Endothelial cell of umbilical vein (primary cell): ENCODE data around the gene SIAH2.

Experiments
- EZH2 ChIP-seq: IDR thresholded peaks from 2 replicates; pipeline ENCODE4 v1.6.1; 2012; ENCODE audit warnings: borderline replicate concordance, low read depth, mild to moderate bottlenecking, moderate library complexity, low read length, inconsistent platforms; ENCODE audit not compliant: severe bottlenecking
- FOS ChIP-seq: IDR thresholded peaks from 2 replicates; pipeline ENCODE4 v1.6.1; 2011; ENCODE audit warnings: mild to moderate bottlenecking, low read length, moderate library complexity, borderline replicate concordance; ENCODE audit not compliant: insufficient read depth
- GATA2 ChIP-seq: IDR thresholded peaks from 2 replicates; pipeline ENCODE4 v1.7.0; 2011; ENCODE audit warnings: low read depth, mild to moderate bottlenecking, moderate library complexity, mixed read lengths, low read length; ENCODE audit not compliant: insufficient read length, insufficient read depth
- JUN ChIP-seq: IDR thresholded peaks from 2 replicates; pipeline ENCODE4 v1.6.1; 2011; ENCODE audit warnings: borderline replicate concordance, low read depth; ENCODE audit not compliant: insufficient read length, insufficient read depth
- MYC ChIP-seq: IDR thresholded peaks from one replicate; pipeline ENCODE4 v1.6.1; 2011; ENCODE audit warnings: mild to moderate bottlenecking, low read depth, low read length
- POLR2A ChIP-seq: IDR thresholded peaks from 2 replicates; pipeline ENCODE4 v1.6.1; 2012; ENCODE audit warnings: low read depth, mild to moderate bottlenecking, control low read depth, low read length
- POLR2AphosphoS5 ChIP-seq: IDR thresholded peaks from 2 replicates; pipeline ENCODE4 v1.6.1; 2012; ENCODE audit warnings: low read depth, mild to moderate bottlenecking, control low read depth, low read length, moderate library complexity; ENCODE audit not compliant: insufficient read depth
- TF ChIP-seq, protein P1 (sequence below), 2 donors: IDR thresholded peaks; 1 replicate in 1 of 2; 2 replicates in 1 of 2; pipeline ENCODE4 v1.5.1; 2011; ENCODE audit warnings: low read length in 2 of 2, mild to moderate bottlenecking in 2 of 2, moderate library complexity in 2 of 2, control low read depth in 1 of 2, inconsistent platforms in 1 of 2, low read depth in 1 of 2; ENCODE audit not compliant: insufficient read depth in 1 of 2; ENCODE audit errors: extremely low read depth in 1 of 2
- TF ChIP-seq, protein P2 (sequence below): IDR thresholded peaks from 2 replicates; pipeline ENCODE4 v1.6.1; 2011; ENCODE audit not compliant: insufficient read depth, insufficient read length

DNA sequence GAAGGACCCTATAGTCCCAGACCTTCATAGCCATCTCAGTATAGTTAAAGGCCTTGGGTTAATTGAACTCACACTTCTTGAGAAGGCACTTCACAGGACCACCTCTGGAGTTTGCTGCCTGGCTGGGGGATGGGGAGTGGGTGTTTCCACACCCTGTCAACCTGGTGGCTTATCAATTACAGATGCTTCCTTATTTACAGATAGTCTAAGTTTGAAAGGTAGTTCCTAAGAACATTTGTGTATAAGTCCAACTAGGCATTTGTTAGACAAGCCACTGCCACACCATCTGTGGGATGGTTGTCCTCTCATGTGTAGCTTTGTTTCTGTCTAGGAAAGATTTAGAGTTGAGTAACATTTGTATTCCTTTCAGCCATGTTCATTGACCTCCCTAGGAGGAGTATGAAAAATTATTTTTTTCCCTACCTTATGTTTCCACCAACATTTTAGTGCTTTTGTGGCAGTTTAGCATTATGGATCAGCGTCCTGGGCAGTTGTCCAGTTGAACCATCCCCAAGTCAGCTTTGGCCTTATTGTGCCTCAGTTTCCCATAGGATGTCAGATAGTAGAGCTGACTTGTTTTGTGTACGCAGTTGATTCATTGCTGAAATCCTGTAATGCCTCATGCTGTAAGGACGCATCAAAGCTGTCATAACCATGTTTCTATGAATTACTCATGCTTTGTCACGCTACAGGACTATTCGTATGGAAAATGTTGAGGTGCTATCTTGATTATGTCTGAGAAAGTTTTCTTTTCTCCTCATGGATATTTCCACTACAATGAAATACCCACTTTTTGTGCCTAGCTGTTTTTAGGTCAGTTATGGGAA, 21.2 kb upstream of the SIAH2 start:
- TF ChIP-seq EZH2 (no peak), POLR2A (no peak), POLR2AphosphoS5 (no peak), MYC (no peak), FOS (no peak), JUN (no peak), GATA2 (no peak)
- TF ChIP-seq, protein P1, sequence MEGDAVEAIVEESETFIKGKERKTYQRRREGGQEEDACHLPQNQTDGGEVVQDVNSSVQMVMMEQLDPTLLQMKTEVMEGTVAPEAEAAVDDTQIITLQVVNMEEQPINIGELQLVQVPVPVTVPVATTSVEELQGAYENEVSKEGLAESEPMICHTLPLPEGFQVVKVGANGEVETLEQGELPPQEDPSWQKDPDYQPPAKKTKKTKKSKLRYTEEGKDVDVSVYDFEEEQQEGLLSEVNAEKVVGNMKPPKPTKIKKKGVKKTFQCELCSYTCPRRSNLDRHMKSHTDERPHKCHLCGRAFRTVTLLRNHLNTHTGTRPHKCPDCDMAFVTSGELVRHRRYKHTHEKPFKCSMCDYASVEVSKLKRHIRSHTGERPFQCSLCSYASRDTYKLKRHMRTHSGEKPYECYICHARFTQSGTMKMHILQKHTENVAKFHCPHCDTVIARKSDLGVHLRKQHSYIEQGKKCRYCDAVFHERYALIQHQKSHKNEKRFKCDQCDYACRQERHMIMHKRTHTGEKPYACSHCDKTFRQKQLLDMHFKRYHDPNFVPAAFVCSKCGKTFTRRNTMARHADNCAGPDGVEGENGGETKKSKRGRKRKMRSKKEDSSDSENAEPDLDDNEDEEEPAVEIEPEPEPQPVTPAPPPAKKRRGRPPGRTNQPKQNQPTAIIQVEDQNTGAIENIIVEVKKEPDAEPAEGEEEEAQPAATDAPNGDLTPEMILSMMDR (IDR thresholded peaks at IDR 0.05; ENCODE audit: extremely low read depth in 1 of 2, insufficient read depth in 1 of 2, low read depth in 1 of 2, low read length in 2 of 2) = no peak
- TF ChIP-seq, protein P2, sequence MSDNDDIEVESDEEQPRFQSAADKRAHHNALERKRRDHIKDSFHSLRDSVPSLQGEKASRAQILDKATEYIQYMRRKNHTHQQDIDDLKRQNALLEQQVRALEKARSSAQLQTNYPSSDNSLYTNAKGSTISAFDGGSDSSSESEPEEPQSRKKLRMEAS = no peak
